ENCODE data around the gene RPS3. TPM values are rescaled to one million over a fixed set of nuclear protein-coding genes. Genes with fewer than 3 reads are reported as not detected.
A peak's percentile ranks its signal among the peaks of the same experiment; 100 is the strongest.
"Not testable (repeated sequence)": the region's sequence is repeated elsewhere in the genome, so short reads cannot be mapped to it uniquely, and the experiment has no call there.

Gene RPS3
- polyA plus RNA-seq, 12 donors: 2,672 to 3,446 (median 2,942) TPM; not detected in 1

GRCh38 chr11:75402002-75402773, 2.9 kb downstream of the RPS3 start:
- no peak for DNase-seq

GRCh38 chr11:75403037-75403436, 3.7 kb downstream of the RPS3 start:
- DNase-seq: no peak

- DNase-seq: no peak
Measured at GRCh38 chr11:75403983-75404658, 4.8 kb downstream of the RPS3 start.

GRCh38 chr11:75406338-75406777, 7.0 kb downstream of the RPS3 start:
- DNase-seq: no peak

DNA sequence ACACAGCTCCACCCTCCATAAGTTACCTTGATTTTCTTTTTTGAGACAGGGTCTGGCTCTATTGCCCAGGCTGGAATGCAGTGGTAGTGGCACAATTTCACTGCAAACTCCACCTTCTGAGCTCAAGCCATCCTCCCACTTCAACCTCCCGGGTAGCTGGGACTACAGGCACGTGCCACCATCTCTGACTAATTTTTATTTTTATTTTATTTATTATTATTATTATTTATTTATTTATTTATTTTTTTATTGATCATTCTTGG, 9.6 kb downstream of the RPS3 start:
- DNase-seq: no peak

DNA sequence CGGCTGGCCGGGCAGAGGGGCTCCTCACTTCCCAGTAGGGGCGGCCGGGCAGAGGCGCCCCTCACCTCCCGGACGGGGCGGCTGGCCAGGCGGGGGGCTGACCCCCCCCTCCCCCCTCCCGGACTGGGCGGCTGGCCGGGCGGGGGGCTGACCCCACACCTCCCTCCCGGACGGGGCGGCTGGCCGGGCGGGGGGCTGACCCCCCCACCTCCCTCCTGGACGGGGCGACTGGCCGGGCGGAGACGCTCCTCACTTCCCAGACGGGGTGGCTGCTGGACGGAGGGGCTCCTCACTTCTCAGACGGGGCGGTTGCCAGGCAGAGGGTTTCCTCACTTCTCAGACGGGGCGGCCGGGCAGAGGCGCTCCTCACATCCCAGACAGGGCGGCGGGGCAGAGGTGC, 10.7 kb downstream of the RPS3 start:
- DNase-seq: not testable (repeated sequence)

- DNase-seq: not testable (repeated sequence)
Measured at GRCh38 chr11:75413146-75413545, 13.8 kb downstream of the RPS3 start.

DNA sequence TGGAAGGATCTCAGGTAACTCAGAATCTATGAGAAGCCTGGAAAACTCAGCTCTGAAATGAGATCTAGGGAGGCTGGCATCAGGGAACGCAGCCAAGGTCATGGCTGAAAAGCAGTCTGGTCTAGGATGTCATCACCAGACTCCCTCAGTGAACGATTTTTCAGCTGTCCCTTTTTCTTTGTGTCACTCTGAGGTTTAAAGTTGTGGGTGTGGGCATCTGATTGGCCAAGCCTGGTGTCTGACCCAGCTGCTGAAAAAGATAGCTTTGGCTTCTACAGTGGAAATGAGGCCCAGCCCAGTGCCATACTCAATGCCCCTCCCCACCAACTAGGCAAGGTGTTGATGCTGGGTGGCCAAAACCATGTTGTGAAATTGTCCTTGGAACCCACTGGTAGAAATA, 14.5 kb downstream of the RPS3 start:
- DNase-seq: no peak

- no peak for DNase-seq
Measured at GRCh38 chr11:75420224-75421034, 21.1 kb downstream of the RPS3 start.

DNA sequence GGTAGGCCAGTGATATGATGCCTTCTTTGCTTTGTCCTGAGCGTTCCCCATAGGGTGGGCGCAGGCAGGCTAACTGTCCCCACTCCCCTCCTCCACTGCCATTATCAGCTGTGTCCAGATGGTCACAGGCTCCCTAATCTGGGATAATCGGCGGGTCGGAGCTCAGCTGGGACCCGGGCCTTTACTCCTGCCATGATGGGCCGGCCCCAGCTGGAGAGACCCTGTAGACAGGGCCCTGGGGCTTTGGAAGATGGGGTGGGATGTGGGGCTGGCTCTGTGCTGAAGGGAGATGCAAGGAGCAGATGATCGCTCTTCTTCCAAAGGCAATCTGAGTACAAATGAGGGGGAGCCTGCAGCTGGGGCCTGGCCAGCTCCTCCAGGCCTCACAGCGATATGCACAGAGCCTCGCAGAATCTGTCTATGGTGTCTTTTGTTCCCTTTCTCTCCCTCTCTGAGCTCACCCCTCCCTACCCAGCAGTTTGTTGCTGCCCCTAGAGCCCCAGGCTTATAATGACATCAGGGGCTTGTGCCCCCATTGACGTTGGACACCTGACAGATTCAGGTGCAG, 21.8 kb downstream of the RPS3 start:
- no peak for DNase-seq

DNA sequence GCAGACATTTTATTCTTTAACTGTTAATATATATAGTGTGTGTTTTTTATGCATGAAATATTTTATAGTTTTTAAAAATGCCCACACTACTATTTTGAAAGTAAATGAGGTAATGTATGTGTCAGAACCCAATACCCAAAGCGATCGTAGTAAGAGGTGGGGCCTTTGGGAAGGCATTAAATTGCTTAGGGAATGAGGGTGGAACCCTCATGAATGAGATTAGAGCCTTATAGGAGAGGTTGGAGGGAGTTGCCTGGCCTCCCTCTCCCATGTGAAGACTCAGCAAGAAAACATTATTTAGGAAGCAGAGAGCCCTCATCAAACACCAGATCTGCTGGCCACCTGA, 22.6 kb downstream of the RPS3 start:
- no peak for DNase-seq

DNA sequence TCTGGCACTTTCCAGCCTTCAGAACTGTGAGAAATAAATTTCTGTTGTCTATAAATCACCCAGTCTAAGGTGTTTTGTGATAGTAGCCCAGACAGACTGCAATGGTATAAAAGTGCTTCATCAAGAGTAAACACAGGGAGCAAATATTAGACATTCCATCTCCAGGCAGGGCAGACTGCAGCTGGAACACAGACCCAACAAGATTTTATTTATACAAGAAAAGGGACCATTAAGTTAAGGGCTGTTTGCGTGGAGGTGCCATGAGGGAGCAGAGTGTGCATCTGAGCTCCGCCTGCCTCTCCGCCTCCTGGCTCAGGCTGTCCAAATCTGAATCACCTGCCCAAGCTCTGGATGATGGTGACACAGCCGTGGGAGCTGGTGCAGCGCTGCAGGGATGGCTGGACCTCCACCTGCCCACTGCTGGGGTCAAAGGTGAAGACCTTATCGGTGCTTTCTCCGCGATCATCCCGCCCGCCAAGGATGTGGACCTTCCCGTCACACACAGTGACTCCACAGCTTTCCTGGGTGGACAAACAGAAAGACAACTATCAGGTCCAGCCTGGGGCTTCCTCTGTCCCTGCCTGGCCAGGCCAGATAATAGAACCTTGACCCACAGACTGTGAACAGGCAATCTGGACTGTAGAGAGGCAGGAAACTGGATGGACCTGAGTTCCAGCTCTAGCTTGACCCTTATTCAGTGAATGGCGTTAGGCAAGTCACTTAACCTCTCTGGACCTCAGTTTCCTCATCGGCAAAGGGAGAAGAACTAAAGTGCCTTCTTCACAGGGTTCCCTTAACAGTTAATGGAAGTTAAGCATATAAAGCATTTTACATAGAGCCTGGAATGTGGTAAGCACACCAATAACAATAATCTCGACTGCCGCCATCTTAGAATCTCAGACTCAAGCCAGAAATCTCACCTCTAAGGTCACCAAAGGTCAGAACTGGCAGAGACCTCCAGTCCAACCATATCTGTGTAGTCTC, 23.2 kb downstream of the RPS3 start:
- no peak for DNase-seq

DNA sequence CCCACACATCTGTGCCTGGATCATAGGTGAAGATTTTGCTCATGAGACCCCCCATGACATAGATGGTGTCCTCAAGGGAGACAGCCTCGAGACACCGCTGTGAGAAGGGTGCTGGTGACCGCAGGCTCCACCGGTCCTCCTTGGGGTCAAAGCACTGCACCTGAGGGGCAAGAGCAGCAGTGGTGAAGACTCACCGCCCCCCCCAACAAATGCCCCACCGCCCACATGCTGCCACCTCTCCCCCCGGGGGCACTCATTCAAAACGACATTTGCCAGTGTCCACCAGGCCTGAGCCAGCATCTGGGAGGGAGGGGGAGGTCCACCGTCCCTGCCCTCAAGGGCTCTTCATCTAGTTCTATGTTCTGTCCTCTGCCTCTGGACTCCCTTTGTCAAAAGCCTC, 24.4 kb downstream of the RPS3 start:
- DNase-seq: no peak

DNA sequence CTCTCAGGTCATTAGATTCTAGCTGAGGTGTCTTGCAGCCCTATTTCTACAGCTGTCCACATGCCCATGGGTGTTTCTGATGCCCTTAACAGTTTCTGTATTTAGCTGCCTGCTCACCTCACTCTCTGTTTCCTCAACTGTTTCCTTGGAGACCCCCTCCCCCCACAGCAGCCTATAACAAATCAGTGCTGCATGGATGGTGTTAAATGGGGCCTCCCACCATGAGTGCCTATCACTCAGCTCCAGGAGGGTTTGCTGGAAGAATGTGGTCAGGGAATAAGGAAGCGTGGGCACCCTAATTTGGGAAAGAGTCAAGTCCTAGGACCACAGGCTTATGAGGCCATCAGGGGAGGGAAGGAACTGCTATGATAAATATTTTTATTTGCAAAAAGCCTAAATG, 25.1 kb downstream of the RPS3 start:
- no peak for DNase-seq

- no peak for DNase-seq
Measured at GRCh38 chr11:75425422-75425821, 26.1 kb downstream of the RPS3 start.

DNA sequence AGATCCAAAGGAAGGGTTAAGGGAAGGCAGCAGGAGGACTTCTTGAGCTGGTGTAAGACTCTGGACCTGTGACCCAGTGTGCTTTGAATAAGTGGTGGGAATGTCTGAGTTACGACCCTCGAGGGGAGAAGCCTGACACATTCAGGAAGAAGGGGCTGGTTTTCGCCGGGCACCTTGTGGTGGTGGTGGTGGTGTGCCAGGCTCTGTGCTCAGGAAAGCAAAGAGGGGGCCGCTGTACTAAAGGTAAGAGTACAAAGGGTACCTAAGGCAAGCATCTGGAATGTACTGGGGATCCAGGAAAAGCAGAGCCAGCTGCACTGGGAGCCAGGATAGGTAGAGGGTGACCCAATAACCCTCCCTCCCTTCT, 27.4 kb downstream of the RPS3 start:
- no peak for DNase-seq

GRCh38 chr11:75427181-75427580, 27.9 kb downstream of the RPS3 start:
- no peak for DNase-seq

- DNase-seq: peak; percentile 81
Measured at GRCh38 chr11:75428281-75428724, 29.0 kb downstream of the RPS3 start.

- no peak for DNase-seq
Measured at GRCh38 chr11:75428989-75429640, 29.8 kb downstream of the RPS3 start.

- no peak for DNase-seq
Measured at GRCh38 chr11:75429641-75429901, 30.3 kb downstream of the RPS3 start.

Data from muscle of arm (tissue), 12 donors.